A172 (cell line): Measurements from ENCODE around the gene FRY. TPM values are rescaled to one million over a fixed set of nuclear protein-coding genes. Genes with fewer than 3 reads are reported as not detected.

Source experiments
- DNase-seq: peaks from one replicate; pipeline ENCODE4 v3.0.0-alpha.2; 2015; ENCODE audit warnings: low spot score
- total RNA-seq: library from RNA; depleted of rRNA; stranded (reverse); fragments of >200 nt; shearing (Covaris generic); gene quantifications from 2 replicates; pipeline ENCODE4 v1.2.3, GENCODE V29; 2014

The FRY gene
- total RNA-seq, 1 experiment from 2014 or later = 0.21 TPM

GRCh38 chr13:32173881-32174280 is 142.3 kb downstream of the FRY start:
- no peak for DNase-seq

GRCh38 chr13:32174366-32174765 is 142.8 kb downstream of the FRY start:
- DNase-seq = no peak

- DNase-seq = no peak
Measured at GRCh38 chr13:32175307-32175706, 143.7 kb downstream of the FRY start.

GRCh38 chr13:32175943-32176342 is 144.4 kb downstream of the FRY start:
- no peak for DNase-seq

- DNase-seq = no peak
Measured at GRCh38 chr13:32176696-32177095, 145.1 kb downstream of the FRY start.

- no peak for DNase-seq
Measured at GRCh38 chr13:32178763-32179162, 147.2 kb downstream of the FRY start.

- no peak for DNase-seq
Measured at GRCh38 chr13:32179708-32180107, 148.1 kb downstream of the FRY start.

GRCh38 chr13:32187651-32188050 is 156.1 kb downstream of the FRY start:
- DNase-seq = no peak

- no peak for DNase-seq
Measured at GRCh38 chr13:32191452-32191998, 160.0 kb downstream of the FRY start.

- DNase-seq = no peak
Measured at GRCh38 chr13:32195713-32196112, 164.1 kb downstream of the FRY start.

- no peak for DNase-seq
Measured at GRCh38 chr13:32199168-32199567, 167.6 kb downstream of the FRY start.

- DNase-seq = no peak
Measured at GRCh38 chr13:32200741-32201140, 169.2 kb downstream of the FRY start.

GRCh38 chr13:32201809-32202208 is 170.2 kb downstream of the FRY start:
- no peak for DNase-seq

GRCh38 chr13:32202268-32202667 is 170.7 kb downstream of the FRY start:
- DNase-seq = no peak

GRCh38 chr13:32203221-32203620 is 171.6 kb downstream of the FRY start:
- no peak for DNase-seq

- no peak for DNase-seq
Measured at GRCh38 chr13:32203736-32204135, 172.2 kb downstream of the FRY start.

GRCh38 chr13:32205431-32206096 is 174.0 kb downstream of the FRY start:
- DNase-seq = no peak

GRCh38 chr13:32206097-32206740 is 174.6 kb downstream of the FRY start:
- DNase-seq = no peak

GRCh38 chr13:32208860-32209259 is 177.3 kb downstream of the FRY start:
- DNase-seq = no peak

GRCh38 chr13:32209652-32210051 is 178.1 kb downstream of the FRY start:
- DNase-seq = no peak

GRCh38 chr13:32210101-32210500 is 178.5 kb downstream of the FRY start:
- DNase-seq = no peak

GRCh38 chr13:32211813-32212212 is 180.2 kb downstream of the FRY start:
- peak; percentile 38 for DNase-seq

- peak; percentile 49 for DNase-seq
Measured at GRCh38 chr13:32212421-32212820, 180.8 kb downstream of the FRY start.
